NCI-H226 (cell line): ENCODE data around the gene MSH5.
A peak's percentile ranks its signal among the peaks of the same experiment; 100 is the strongest.
"Not testable (repeated sequence)": the region's sequence is repeated elsewhere in the genome, so short reads cannot be mapped to it uniquely, and the experiment has no call there.

Experiments used
- DNase-seq: peaks from one replicate; pipeline ENCODE4 v3.0.0-alpha.2; 2015

Gene MSH5

DNA sequence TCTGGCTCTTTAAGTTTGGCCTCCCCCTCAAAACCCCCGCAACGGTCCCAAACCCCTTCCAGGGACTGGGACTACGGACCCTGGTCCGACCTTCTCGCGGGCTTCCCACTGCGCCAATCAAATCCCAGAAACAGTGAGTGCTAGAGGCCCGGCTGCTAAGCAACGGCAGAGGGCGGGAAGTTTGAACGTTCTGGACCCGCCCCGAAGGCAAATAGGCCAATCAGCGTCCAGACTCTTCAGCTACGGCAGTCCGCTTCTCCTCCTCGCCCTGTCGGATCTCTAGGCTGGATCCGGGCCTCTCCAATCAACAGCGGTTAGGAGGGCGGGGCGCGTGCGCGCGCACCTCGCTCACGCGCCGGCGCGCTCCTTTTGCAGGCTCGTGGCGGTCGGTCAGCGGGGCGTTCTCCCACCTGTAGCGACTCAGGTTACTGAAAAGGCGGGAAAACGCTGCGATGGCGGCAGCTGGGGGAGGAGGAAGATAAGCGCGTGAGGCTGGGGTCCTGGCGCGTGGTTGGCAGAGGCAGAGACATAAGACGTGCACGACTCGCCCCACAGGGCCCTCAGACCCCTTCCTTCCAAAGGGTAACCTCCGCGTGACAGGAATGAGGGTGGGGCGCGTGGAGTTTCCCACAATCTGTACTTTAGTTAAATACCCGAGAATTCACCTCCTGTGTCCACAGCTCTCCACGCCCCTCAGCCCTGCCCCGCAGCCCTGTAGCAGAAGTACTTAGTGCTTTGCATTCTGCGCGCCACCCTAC lies at the start of gene MSH5:
MSH5 (plus strand) TSS at position 367 of the 758 bp plus-strand sequence. CDS start 462 bp downstream, outside the sequence.
- DNase-seq, result peak; percentile 99

DNA sequence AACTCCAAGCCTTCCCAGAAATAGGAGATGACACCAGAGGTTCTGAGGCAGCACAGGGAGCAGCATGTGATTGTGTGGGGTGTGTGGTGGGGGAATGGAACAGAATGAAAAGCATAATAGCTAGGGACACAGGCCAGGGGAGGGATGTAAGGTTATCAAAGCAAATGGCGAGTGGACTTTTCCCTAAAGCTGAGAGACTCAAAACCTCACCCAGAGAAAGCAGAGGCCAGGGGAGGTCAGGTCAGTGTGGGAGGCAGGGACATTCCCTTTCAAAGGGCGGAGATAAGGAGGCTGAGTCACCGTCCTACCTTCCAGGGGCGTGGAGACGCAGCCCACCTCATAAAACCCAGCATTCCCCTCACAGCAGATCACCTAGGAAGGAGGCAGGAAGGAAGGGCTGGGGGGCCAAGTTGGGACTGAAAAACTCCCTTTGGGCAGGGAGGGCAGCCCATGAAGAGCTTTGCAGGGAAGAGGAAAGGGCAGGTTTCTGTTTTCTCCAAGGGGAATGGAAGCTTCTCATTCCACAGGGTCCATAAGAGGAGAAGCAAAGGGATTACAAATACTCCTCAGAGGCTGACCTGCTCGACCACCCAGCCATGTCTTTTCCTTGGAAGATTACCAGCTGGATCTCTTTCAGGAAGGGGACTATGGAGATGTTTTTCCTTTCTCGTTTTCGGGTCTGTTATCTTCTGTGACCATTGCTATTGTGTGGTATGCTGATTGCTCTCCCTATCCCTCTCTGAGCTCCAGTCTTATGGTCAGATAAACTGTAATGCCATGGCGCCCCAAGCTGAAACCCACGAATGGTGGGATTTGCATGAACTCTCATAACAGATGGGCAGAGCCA lies 49.4 kb upstream of the MSH5 start:
- peak; percentile 86 for DNase-seq

DNA sequence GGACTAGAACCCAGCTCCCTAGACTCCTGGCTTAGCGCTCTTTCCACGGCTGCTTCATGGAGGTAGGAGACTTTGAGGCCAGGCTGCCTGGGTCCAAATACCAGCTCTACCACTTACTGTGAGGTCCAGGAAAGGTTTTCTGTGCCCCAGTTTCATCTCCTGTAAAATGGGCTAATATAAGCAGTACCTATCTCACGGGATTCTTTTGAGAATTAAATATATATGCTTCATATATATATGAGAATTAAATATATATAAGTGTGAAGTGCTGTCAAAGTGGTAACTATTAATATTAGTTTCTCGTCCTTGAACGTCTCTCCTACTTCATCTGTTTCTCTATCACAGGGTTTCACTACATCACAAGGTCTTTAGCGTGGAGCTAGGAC lies 48.7 kb upstream of the MSH5 start:
- DNase-seq, result no peak

- no peak for DNase-seq
Observed at GRCh38 chr6:31691564-31692108, 48.2 kb upstream of the MSH5 start.

DNA sequence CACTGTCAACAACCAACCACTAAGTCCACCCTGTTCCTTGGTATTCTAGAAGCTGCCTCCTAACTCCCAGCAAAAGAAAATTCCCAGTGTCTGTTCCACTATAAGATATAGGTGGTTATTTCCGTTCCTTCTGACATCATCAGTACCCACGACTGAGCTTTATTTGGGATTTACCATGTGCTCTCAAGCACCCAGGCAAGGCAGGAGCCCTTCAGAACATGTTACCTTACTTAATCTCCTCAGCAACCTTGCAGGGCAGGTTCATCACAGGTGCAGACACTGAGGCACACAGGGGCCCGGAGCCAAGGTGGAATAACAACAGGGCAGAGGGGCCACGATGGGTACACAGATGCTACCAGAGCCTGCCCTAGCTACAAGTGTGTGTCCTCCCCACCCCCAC lies 47.5 kb upstream of the MSH5 start:
- no peak for DNase-seq

GRCh38 chr6:31692886-31693285 lies 46.9 kb upstream of the MSH5 start:
- no peak for DNase-seq

- no peak for DNase-seq
Observed at GRCh38 chr6:31693535-31693934, 46.3 kb upstream of the MSH5 start.

GRCh38 chr6:31697555-31697954 lies 42.2 kb upstream of the MSH5 start:
- no peak for DNase-seq

GRCh38 chr6:31700740-31701401 lies 38.9 kb upstream of the MSH5 start:
- DNase-seq, result no peak

- no peak for DNase-seq
Observed at GRCh38 chr6:31701666-31702404, 38.0 kb upstream of the MSH5 start.

DNA sequence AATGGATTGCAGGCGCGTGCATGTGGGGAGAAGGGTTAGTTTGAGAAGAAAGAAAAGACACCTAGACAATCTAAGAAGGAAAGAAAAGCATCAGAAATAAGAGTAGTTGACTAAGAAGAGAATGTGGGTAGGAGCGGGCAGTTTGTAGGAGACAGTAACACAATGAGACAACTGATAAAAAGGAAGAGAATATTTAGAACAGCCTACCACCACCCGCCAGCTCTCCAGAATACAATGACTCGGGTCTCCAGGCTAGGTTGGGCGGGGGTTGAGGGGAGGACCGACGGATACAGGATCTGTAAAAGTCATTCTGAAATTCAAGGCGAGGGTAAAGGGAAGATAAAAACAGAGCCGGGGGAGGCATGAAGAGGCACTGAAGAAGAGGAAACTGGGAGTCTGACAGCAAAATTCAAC lies 37.4 kb upstream of the MSH5 start:
- no peak for DNase-seq

DNA sequence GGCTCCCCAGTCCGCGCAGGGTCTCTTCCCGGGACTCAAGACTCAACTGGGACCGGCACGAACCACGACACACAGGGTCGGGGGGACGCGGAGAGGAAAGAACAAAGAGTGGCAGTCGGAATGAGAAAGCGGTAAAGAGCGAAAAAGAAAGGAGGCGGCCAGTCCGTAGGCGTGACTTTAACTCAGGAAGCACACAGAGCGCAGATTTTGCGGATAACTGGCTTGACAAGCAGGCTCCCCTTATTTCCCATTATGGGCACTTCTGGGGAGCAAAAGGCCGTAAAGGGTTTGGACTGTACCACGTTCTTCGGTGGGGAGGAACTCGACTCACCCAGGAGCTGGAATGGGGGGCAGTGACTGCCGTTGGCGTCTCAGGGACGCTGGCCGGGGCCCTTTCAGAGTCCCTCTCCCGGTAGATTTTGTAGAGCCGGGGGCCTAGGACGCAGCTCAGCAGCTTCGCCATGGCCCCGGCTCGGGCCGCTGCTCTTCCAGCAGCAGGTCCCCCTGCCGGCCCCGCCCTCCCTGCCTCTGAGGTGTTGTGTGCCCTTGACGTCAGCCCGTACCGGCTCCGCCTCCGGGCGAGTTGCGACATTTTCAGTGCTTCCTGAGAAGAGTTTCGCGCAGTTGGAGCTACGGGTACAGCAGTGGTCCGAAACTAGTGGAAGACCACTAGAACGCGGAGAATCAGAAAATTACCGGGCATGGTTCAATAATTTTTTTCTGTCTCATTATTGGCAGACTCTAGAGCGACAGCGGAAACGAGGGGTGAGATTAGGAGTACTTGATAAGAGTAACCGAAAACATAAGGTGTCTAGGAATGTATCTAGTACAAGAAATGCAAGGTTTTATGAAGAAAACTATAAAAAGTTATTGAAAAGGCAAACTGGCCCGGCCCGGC lies 36.7 kb upstream of the MSH5 start, which contains the start of gene ABHD16A:
ABHD16A (minus strand) TSS at position 506 of the 898 bp plus-strand sequence; CDS start at position 463, 43 bp downstream.
- peak; percentile 98 for DNase-seq

DNA sequence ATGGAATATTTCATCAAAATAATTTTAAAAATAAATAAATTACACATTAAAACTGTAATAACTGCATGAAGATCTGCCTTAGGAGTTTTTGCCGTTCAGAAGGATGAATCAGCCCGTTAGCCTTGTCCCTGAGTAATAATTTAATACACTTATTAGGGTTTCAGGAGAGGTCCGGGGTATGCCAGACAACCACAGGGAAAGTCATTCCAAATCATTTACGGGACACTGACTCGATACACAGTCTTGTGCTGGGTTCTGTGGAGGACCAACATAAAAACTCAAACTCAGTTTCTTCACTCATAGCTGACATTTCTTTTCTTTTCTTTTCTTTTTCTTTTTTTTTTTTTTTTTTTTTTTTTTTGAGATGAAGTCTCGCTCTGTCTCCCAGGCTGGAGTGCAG lies 33.9 kb upstream of the MSH5 start:
- DNase-seq, result no peak

DNA sequence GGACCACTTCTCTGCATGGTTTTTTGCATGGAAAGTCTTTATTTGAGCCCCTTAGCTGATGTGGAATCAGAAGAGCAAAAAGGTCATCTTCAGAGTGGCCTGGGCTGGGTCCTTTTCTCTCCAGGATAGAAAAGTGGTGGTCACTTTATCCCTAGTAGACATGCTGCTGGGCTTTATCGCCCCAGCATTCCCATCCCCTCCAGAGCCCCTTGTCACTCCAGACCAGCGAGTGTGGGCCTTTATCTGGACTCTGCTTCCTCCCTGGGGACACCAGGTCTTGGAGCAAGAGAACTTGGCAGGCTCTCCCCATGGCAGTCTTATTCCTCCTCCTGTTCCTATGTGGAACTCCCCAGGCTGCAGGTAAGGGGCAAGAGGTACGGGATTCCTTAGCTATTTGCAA lies 33.2 kb upstream of the MSH5 start, which contains the start of gene LY6G6F:
LY6G6F (plus strand) TSS at position 268 of the 400 bp plus-strand sequence; CDS start at position 309, 41 bp downstream.
- no peak for DNase-seq

GRCh38 chr6:31707701-31708100 lies 32.1 kb upstream of the MSH5 start:
- no peak for DNase-seq

DNA sequence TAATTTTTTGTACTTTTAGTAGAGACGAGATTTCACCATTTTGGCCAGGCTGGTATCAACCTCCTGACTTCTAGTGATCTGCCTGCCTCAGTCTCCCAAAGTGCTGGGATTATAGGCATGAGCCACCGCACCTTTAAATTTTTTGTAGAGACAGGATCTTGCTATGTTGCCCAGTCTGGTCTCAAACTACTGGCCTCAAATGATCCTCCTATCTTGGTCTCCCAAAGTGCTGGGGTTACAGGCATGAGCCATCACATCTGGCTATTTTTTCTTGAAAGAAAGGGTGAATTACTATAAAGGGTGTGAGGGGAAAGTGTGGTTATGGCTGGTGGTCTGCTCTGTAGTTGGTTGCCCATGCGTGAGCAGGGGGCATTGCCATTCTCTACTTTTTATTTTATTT lies 31.6 kb upstream of the MSH5 start:
- DNase-seq, result no peak

GRCh38 chr6:31709157-31709556 lies 30.6 kb upstream of the MSH5 start:
- DNase-seq, result not testable (repeated sequence)

DNA sequence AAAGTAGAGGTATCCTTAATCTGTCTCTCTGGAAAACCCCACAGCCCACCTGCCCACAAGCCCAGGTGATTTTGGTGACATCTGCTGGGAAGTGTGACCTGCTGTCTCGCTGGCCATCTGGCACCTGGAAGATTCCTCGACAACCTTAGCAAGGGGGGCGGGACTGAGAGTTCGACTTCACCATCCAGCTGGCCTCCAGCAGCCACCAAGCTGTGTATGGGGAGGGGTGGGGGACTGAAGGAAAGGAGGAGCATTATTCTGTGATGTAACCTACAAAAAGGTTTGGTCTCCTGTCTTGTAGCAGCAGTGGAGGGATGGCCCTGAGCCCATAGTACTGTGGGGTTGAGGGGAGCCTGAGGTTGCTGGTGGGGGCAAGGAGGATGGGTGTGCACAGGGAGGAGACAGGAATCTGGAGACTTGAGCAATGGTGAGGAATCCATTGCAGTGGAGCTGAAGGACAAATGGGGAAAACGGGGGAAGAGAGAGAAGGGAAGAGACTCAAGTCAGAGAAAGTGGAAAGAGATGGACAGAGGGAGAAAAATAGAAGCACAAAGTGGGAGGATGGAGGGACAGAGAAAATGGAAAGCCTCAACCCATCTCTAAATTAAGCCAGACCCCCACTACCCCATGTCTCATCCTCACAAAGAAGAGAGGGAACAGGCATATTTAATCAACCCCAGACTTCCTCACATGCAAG lies 29.1 kb upstream of the MSH5 start:
- DNase-seq, result no peak

- peak; percentile 32 for DNase-seq
Observed at GRCh38 chr6:31711233-31711632, 28.6 kb upstream of the MSH5 start.

GRCh38 chr6:31712296-31712695 lies 27.5 kb upstream of the MSH5 start:
- no peak for DNase-seq

DNA sequence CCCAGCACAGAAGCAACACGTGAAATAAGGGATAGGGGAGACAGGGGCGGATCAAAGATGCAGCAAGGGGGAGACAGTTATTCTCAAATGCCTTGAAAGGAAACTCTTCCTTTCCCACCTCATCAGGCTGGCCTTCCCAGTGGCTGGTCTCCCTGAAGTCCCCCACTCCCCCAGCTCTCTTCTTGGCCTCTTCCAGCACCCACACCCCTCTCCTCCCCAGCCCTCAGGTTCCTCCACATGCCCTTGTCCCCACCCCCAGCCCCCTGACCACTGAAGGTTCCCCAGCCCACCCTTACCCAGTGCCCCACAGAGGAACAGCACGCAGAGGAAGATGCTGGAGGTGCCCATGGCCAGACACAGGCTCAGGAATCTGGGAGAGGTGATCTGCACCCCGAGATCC lies 26.3 kb upstream of the MSH5 start:
- no peak for DNase-seq
